ENCODE measurements around the gene LCN15.

GRCh38 chr9:136805207-136805740 lies 41.0 kb upstream of the LCN15 start:
- TF ChIP-seq SUZ12 (IDR thresholded peaks at IDR 0.05; ENCODE audit: extremely low read depth, insufficient read depth, insufficient read length) (no peak), YY1 (IDR thresholded peaks at IDR 0.05; ENCODE audit: insufficient read depth, insufficient read length) (no peak)

All from NT2/D1 (cell line).